Measurements from ENCODE around the gene MOV10.
"Not testable (repeated sequence)": the region's sequence is repeated elsewhere in the genome, so short reads cannot be mapped to it uniquely, and the experiment has no call there.

The MOV10 gene, protein sequence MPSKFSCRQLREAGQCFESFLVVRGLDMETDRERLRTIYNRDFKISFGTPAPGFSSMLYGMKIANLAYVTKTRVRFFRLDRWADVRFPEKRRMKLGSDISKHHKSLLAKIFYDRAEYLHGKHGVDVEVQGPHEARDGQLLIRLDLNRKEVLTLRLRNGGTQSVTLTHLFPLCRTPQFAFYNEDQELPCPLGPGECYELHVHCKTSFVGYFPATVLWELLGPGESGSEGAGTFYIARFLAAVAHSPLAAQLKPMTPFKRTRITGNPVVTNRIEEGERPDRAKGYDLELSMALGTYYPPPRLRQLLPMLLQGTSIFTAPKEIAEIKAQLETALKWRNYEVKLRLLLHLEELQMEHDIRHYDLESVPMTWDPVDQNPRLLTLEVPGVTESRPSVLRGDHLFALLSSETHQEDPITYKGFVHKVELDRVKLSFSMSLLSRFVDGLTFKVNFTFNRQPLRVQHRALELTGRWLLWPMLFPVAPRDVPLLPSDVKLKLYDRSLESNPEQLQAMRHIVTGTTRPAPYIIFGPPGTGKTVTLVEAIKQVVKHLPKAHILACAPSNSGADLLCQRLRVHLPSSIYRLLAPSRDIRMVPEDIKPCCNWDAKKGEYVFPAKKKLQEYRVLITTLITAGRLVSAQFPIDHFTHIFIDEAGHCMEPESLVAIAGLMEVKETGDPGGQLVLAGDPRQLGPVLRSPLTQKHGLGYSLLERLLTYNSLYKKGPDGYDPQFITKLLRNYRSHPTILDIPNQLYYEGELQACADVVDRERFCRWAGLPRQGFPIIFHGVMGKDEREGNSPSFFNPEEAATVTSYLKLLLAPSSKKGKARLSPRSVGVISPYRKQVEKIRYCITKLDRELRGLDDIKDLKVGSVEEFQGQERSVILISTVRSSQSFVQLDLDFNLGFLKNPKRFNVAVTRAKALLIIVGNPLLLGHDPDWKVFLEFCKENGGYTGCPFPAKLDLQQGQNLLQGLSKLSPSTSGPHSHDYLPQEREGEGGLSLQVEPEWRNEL

DNA sequence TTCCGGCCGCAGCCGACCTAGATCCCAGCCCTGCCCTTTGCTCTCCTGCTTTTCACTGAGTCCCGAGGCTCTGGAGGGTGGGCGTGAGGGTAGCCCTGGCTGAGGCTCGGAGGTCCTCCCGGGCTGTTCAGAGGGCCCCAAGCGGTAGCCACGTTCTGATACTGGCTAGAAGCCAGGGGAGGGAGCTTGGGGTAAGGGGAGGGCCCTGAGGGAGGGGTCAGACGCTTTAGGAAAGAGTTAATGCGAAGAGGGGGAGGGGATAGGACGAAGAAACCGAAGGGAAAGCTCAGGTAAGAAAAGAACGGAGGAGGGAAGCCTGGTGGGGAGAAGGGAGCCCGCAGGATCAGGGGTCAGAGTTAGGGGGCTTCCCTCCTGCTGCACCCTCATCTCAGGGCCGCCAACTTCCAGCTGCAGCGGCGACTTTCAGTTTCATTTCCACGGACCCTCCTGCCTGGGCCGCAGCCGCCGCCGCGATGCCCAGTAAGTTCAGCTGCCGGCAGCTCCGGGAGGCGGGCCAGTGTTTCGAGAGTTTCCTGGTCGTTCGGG is at the start of gene MOV10:
TSS of gene MOV10 (plus strand) at position 220 of the 546 bp plus-strand sequence. CDS start at position 474, 254 bp downstream.
- DNase-seq = peak; percentile 63

DNA sequence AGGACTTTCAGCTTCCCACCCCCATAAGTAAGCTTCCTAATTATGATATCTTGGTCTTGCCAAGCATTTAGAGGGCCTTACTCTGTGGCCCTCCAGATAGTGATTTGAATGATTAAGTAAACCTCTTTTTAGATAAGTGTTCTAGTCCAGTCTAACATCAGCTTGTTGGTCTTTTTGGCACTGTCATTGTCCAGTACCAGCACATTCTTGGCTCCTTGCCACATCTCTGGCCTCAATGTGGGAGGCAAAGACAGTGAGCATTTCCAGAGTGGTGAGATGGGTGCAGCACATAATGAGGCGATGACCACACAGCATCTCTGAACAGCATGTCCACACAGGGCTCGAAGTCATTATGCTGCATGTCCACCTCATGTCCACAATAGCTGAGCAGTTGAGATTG is 48.8 kb upstream of the MOV10 start:
- no peak for DNase-seq

DNA sequence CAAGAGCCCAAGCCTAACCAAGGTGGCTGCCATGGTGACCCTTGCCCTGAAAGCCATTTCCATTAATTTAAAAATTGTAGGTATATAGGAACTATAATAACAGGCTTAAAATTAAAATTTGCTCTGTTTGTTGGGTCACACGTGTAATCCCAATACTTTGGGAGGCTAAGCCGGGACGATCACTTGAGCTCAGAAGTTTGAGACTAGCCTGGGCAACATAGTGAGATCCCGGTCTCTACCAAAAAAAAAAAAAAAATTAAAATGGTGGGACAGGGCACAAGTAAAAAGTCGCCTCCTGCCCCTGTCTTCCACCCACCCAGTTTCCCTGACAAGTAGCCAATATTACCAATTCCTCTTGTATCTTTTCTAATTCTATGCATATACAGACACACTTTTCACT is 48.3 kb upstream of the MOV10 start:
- DNase-seq = no peak

DNA sequence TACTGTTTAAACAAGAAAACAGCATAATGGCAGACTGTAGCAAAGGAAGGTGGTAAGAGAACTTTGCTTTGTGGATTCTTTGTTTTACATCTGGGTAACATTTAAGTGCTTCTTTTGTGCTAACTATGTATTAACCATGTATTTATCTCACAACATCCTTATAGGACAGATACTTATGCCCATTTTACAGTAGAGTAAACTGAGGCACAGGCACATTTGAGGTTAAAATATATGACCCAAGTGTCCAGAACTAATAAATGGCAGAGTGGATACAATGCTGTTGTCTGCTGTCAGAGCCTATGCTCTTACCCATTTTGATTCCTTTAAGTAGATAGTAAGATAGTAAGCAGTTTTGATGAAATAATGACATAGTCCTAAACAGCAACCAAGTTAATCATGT is 47.6 kb upstream of the MOV10 start:
- DNase-seq = no peak

DNA sequence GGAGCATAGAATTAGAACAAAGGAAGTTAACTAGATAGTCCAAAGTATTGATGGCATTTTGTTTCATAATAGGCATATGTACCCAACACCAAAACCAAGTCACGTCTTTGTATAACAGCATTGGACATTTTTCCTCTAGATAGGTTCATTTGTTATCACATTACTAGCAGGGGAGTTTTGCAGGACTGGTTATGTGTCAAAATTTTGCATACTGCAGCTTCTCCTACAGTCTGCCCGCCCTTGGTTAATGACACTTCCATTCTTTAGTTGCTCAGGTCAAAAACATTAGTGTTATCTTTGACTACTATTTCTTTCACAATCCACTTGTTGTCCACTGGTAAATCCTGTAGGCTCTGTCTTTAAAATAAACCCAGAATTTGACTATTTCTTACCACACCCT is 45.9 kb upstream of the MOV10 start:
- no peak for DNase-seq

DNA sequence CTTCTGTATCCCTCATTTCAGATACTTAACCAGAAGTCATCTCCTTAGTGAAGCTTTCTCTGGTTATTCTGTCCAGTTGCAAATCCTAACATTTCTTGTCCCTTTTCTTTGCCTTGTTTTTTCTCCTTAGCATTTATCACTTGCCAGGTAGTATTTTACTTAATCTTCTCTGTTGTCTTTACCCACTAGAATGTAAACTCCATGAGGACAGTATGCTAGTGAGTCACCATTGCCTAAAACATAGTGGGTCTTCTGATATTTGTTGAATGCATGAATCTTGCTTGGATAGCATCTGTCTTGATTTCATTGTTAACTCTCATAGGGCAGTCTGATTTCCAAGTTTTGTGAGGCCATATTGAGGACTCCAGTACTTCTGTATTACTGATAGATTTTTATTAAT is 45.2 kb upstream of the MOV10 start:
- no peak for DNase-seq

DNA sequence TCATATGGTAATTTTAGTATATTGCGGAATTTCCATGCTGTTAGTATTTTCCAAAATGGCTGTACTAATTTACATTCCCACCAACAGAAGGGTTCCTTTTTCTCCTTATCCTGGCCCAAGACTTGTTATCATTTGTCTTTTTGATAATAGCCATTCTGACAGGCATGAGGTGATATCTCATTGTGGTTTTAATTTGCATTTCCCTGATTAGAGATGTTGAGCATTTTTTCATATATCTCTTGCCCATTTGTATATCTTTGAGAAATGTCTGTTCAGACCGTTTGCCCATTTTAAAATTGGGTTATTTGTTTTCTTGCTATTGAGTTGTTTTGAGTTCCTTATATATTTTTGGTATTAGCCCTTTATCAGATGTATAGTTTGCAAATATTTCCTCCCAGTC is 40.8 kb upstream of the MOV10 start:
- no peak for DNase-seq

DNA sequence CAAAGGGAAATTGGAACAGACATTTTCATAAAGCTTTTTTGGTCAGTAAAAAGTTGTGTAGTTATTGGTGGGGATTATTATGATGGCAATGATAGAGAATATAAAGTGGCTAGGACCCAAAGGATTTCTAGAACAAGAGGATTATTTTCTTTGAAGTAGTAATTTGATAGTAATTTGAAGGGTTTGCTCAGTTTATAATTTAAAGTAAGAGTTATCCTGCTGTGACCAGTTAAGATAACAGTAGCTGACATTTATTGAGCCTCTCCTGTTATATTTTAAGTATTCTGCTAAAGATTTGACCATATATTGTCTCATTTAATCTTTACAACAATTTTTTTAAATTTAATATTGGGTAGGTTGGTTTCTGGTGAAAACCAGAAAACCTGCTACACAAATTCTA is 40.1 kb upstream of the MOV10 start:
- no peak for DNase-seq

DNA sequence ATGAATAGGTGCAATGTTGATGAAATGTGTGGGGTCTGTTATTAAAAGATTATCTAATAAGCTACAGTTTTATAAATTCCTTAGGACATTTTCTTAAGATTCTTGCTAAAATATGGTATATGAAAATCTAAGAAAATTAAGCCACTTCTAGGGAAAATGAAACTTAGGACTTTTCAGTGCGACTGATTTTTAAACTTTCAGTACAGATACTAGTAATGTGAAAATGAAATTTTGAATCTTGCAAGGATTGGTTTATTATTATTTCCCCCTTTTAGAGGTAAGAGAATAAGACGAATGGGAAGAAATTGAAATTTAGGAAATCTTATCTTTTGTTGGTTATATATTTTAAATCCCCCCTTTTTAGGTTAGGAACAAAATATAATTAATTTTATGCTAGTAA is 38.4 kb upstream of the MOV10 start:
- DNase-seq = no peak

DNA sequence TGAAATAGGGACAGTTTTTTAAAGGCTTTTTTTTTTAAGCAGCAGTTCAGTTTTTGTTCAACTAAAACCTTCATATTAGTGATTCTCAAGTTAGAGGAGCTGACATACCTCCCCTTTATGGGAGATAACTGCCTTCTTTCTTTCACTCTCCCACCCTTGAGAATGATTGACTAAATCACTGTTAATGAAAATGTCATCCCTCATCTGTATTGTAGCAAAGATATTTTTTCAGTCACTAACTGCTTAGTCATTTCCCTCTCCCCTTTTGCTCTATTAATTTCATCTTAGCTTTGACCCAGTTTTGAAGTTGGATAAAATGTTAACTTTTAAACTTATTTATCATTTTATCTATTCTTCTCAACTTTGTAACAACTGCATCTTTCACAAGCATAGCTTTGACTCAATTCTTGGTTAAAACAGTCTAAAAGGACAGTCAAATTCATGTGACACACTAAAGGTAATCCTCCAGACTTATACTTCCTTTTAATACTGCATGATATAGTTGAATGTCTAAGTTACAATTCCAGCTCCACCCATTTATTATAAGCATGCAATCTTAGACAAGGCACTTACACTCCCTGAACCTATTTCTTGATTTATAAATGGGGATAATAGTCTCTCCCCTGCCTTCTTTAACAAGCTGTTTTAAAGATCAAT is 37.7 kb upstream of the MOV10 start:
- no peak for DNase-seq

DNA sequence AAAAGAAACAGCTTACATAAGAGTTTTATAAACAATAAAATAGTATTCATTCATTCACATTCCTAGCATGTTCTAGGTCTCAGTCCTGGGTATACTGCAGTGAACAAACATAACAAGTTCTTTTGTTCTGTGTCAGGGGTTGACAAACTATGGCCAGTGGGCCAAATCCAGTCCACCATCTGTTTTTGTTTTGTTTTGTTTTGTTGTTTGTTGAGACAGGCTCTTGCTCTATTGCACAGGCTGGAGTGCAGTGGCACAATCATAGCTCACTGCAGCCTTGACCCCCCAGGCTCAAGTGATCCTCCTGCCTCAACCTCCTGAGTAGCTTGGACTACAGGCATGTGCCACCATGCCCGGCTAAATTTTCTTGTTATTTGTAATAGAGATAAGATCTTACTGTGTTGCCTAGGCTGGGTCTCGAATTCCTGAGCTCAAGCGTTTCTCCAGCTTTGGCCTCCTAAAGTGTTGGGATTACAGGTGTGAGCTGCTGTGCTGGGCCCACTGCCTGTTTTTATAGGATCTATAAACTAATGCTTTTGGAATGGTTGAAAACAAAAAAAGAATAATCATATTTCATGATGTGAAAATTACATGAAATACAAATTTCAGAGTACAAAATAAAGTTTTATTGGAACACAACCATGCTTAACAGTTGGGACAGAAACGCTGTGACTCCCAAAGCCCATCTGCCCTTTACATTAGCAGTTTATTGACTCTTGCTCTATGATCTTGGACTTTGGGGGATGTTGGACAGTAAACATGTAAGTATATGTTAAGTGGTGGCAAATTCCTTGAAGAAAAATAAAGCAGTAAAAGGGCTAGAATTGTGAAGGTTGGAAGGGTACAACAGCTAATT is 37.0 kb upstream of the MOV10 start:
- no peak for DNase-seq

DNA sequence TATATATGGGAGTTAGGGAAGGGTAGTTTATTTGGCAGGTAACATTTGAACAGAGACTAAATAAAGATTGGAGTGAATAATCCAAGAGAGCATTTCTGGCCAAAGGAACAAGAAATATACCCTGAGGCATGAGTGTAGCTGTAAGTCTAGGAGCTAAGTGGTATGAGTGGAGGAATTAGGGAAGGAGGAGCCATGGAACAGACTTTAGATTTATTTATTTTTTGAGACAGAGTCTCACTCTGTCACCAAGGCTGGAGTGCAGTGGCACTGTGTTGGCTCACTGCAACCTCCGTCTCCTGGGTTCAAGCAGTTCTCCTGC is 36.4 kb upstream of the MOV10 start:
- DNase-seq = no peak

DNA sequence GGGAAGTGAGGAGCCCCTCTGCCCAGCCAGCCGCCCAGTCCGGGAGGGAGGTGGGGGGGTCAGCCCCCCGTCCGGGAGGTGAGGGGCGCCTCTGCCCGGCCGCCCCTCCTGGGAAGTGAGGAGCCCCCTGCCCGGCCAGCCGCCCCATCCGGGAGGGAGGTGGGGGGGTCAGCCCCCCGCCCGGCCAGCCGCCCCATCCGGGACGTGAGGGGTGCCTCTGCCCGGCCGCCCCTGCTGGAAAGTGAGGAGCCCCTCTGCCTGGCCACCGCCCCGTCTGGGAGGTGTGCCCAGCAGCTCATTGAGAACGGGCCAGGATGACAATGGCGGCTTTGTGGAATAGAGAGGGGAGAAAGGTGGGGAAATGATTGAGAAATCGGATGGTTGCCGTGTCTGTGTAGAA is 34.0 kb upstream of the MOV10 start:
- DNase-seq = not testable (repeated sequence)

DNA sequence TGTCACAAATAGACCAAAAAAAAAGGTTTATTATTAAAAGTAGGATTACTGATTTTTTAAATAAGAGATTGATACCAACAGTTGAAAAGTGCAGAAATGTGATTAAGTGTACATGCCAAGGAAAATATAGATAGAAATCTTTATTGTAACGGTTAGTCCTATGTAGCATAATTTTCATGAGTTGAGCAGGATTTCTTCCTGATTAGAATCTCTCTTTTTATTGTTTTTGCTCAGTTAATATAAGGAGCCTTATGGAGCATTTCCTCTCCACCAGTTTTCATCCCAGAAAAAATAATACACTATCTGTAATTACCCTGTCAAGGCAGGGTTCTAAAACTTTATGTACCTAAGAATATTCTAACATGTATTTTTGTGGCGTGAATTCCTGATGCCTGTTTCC is 31.4 kb upstream of the MOV10 start:
- no peak for DNase-seq

DNA sequence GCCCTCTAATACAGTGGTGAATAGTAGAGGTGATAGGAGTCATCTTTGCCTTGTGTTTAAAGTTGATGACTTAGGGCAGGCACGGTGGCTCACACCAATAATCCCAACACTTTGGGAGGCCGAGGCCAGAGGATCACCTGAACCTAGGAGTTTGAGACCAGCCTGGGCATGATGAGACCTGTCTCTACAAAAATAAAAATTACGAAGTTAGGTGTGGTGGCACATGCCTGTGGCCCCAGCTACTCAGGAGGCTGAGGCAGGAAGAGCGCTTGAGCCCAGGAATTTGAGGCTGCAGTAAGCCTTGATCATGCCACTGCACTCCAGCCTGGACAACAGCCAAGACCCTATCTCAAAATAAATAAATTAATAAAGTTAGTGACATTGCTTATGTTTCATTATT is 28.2 kb upstream of the MOV10 start:
- no peak for DNase-seq

DNA sequence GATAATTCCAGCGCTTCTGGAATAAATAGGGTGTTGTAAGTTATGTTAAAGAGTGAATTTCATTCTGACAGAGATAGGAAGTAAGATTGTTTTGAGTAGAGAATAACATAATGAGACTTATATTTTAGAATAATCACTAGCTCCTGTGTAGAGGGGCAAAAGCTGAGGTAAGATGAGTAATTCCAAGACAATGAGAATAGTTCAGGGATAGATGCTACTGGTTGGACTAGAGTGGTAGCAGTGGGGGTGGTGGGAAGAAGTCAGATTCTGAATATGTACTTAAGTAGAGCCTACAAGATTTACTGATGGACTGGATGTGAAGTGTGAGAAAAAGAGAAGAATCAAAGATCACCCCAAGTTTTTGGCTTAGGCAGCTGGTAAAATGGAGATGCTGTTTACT is 23.3 kb upstream of the MOV10 start:
- no peak for DNase-seq

DNA sequence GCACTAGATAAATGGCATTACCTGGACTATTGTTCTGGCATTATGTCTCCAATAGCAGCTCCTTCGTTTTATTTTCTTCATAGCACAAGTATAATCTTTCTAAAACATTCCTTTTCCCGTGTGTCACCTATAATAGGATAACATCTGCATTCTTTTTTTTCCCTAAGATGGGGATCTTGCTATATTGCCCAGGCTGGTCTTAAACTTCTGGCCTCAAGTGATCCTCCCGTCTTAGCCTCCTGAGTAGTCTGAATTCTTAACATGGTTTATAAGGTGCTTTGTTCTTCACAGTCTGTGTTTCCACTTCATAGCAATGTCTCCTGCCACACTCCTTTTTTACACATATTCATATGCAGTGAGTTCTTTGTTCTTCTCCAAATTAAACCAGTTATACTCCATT is 8.6 kb upstream of the MOV10 start:
- DNase-seq = no peak

DNA sequence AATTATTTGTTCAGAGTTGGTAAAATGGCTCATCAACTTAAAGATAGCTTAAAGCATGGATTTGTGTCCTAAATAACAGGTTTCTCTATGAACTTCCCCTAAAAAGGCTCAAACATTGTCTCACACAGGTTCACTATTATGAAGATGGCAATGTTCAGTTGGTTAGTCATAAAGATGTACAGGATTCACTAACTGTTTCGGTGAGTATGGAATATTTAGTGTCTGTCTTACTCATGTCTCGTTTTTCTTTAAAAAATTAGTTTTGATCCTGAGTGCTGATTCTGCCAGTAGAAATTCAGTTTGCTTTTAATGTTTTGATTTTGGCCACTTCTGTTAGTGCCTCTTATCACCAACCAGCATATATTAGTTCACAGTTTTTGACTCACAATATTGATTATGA is 7.5 kb upstream of the MOV10 start:
- DNase-seq = no peak

DNA sequence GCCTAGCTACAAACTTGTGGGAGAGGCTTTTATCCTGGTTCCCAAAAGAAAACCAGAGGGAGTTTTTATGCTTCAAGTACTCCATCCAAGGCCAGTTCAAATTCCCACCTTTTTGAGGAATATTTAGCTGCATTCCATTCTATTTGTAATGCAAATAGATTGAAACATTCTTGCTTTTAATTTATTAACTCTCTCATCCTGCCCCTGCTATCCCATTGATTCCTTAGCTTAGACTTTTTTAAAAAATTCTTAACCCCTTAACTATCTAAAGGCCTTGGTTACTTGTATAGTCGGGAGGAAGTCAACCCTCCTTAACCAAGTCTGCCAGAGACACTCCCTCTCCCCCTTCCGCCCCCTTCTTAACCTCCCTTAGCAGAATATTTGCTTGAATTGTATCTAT is 2.5 kb upstream of the MOV10 start:
- no peak for DNase-seq

DNA sequence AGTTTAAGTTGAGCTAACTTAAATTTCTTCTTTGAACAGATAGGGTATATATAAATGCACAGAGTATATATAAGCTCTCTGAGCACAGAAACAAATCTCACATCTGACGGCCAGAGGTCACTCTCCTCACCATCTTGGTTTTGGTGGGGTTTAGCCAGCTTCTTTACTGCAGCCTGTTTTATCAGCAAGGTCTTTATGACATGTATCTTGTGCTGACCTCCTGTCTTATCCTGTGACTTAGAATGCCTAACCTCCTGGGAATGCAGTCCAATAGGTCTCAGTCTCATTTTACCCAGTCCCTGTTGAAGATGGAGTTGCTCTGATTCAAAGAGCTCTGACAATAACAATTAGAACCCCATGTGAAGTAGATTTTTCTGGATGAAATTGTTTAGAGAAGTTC is 1.6 kb upstream of the MOV10 start:
- no peak for DNase-seq

DNA sequence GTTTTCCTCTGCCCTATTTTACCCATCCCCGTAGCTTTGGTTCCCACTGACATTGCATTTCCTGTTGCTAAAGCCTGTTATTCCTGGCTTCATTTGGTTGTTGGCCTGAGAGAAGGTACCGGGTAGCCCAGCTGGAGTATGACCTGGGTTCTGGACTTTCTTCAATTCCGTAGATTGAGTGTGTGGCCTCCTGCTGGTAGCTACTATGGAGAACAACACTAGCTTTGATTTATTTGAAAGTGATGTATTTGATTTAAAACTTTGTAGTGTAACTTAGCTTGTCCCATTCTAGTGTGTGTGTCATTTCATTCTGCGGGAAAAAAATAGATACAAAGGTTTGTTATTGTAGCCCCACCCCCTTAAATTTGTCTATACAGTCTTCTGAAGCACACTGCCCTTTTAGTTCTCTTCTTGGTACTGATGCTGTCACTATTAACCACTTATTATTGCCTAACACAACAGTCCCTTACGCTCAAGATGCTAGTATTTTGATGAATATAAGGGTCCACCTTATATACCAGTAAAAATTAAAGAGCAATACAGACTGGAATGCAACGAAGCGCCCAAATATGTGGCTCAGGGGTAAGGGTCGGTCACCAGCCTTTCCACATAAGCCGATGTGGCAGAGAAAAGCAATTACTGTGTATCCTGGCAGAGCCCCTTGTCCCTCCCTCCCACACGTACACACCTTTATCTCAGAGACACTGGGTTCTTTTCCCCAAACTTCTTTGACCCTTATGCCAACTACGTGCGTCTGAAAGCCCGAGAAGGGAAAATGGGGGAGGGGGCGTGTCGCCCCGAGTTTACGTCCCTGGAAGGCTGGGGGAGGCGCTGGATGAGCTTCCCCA is 643 bp upstream of the MOV10 start:
- DNase-seq = no peak
